Nasal cavity respiratory epithelium epithelial cell of viscerocranial mucosa (primary cell): ENCODE data around the gene KCNV2. TPM values are rescaled to one million over a fixed set of nuclear protein-coding genes. Genes with fewer than 3 reads are reported as not detected.

Source experiments
- total RNA-seq: library from RNA; depleted of rRNA; stranded (reverse); fragments of >200 nt; gene quantifications from 2 replicates; pipeline ENCODE4 v1.2.3, GENCODE V29; 2014

KCNV2 gene
- not detected in 2 replicates for total RNA-seq

DNA sequence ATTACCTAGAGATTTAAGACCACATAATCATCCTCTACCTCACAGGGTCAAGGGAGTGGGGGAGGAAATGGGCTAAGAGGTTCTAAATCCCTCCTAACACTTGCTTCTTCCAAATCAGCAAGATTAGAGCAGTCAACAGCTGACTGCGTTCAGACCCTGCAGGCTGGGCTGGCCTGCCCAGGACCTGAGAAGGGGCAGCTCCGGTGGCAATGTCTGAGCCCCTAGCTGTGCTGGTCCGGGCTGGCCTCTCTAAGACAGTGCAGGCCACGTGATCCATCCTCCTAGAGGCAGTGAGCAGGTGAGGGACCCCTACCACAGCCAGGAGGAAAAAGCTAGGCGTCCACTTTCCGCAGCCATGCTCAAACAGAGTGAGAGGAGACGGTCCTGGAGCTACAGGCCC lies at the start of gene KCNV2:
KCNV2 (plus strand) TSS at position 126 of the 400 bp plus-strand sequence; CDS start at position 356, 230 bp downstream.

Other genes with a start within 250 kb of the KCNV2 start
- gene VLDLR, start 95.7 kb upstream of the KCNV2 start, total RNA-seq, result 31.4 and 73.5 TPM in 2 replicates
- 70.1 and 75.7 TPM in 2 replicates for gene PUM3, start 126.6 kb downstream of the KCNV2 start, total RNA-seq